ENCODE results near the gene RRAGC.

RRAGC gene

GRCh38 chr1:38788341-38789336, 70.9 kb downstream of the RRAGC start:
- no peak for ATAC-seq
- no peak for TF ChIP-seq CREB5 (CRISPR knock-in tag; IDR thresholded peaks at IDR 0.05; ENCODE audit: low read depth)
- TF ChIP-seq ESRRG (CRISPR knock-in tag; IDR thresholded peaks at IDR 0.05), result no peak
- TF ChIP-seq TSHZ2 (CRISPR knock-in tag; IDR thresholded peaks at IDR 0.05), result no peak
- TF ChIP-seq OSR1 (CRISPR knock-in tag; IDR thresholded peaks at IDR 0.05), result no peak
- TF ChIP-seq TCF4 (CRISPR knock-in tag; IDR thresholded peaks at IDR 0.05; ENCODE audit: borderline replicate concordance), result no peak
- no peak for TF ChIP-seq PATZ1 (CRISPR knock-in tag; IDR thresholded peaks at IDR 0.05; ENCODE audit: borderline replicate concordance)
- no peak for TF ChIP-seq ISL1 (CRISPR knock-in tag; IDR thresholded peaks at IDR 0.05)
- TF ChIP-seq BACH2 (CRISPR knock-in tag; IDR thresholded peaks at IDR 0.05; ENCODE audit: borderline replicate concordance), result no peak
- TF ChIP-seq ZNF565 (CRISPR knock-in tag; conservative IDR thresholded peaks at IDR 0.05; ENCODE audit: low read depth), result no peak
- no peak for TF ChIP-seq SNAI2 (CRISPR knock-in tag; IDR thresholded peaks at IDR 0.05)
- TF ChIP-seq ZNF8 (CRISPR knock-in tag; IDR thresholded peaks at IDR 0.05), result no peak
- no peak for TF ChIP-seq ZC3H10 (CRISPR knock-in tag; IDR thresholded peaks at IDR 0.05)
- no peak for TF ChIP-seq ZNF70 (CRISPR knock-in tag; IDR thresholded peaks at IDR 0.05)
- TF ChIP-seq ZFP3 (CRISPR knock-in tag; IDR thresholded peaks at IDR 0.05), result no peak
- no peak for TF ChIP-seq POU6F1 (CRISPR knock-in tag; IDR thresholded peaks at IDR 0.05; ENCODE audit: borderline replicate concordance, low read depth)
- TF ChIP-seq PPARA (CRISPR knock-in tag; IDR thresholded peaks at IDR 0.05; ENCODE audit: borderline replicate concordance), result no peak
